Endometrium (tissue), 2 donors: ENCODE results near the gene ENPEP.
A peak's percentile ranks its signal among the peaks of the same experiment; 100 is the strongest.
"Not testable (repeated sequence)": the region's sequence is repeated elsewhere in the genome, so short reads cannot be mapped to it uniquely, and the experiment has no call there.

Source experiments
- FAIRE-seq: peaks from 2 replicates; lab custom pipeline; 2012; peaks lifted over from hg19 to GRCh38; lab: Jason Lieb, UNC
- donor health status: control.
- donor health status: control.

Gene ENPEP

GRCh38 chr4:110475881-110476818 is at the start of gene ENPEP:
TSS of gene ENPEP (plus strand) at chr4:110476155. CDS start at chr4:110476415, 260 bp downstream.
- no peak for FAIRE-seq

- not testable (repeated sequence) for FAIRE-seq
Measured at GRCh38 chr4:110431805-110432204, 44.1 kb upstream of the ENPEP start.

- FAIRE-seq, result not testable (repeated sequence)
Measured at GRCh38 chr4:110437292-110437691, 38.7 kb upstream of the ENPEP start.

GRCh38 chr4:110439209-110439608 is 36.7 kb upstream of the ENPEP start:
- FAIRE-seq, result not testable (repeated sequence)

- FAIRE-seq, result no peak
Measured at GRCh38 chr4:110442309-110442708, 33.6 kb upstream of the ENPEP start.

- FAIRE-seq, result no peak
Measured at GRCh38 chr4:110442788-110443187, 33.2 kb upstream of the ENPEP start.

- no peak for FAIRE-seq
Measured at GRCh38 chr4:110449947-110450346, 26.0 kb upstream of the ENPEP start.

GRCh38 chr4:110452546-110452945 is 23.4 kb upstream of the ENPEP start:
- FAIRE-seq, result no peak

- no peak for FAIRE-seq
Measured at GRCh38 chr4:110454441-110454840, 21.5 kb upstream of the ENPEP start.

GRCh38 chr4:110458494-110459266 is 17.3 kb upstream of the ENPEP start:
- no peak for FAIRE-seq

- FAIRE-seq, result no peak
Measured at GRCh38 chr4:110460074-110460746, 15.7 kb upstream of the ENPEP start.

- no peak for FAIRE-seq
Measured at GRCh38 chr4:110467400-110467799, 8.6 kb upstream of the ENPEP start.

- no peak for FAIRE-seq
Measured at GRCh38 chr4:110472583-110473329, 3.2 kb upstream of the ENPEP start.

GRCh38 chr4:110474481-110474880 is 1.5 kb upstream of the ENPEP start:
- no peak for FAIRE-seq

GRCh38 chr4:110475080-110475479 is 875 bp upstream of the ENPEP start:
- FAIRE-seq, result not testable (repeated sequence)

GRCh38 chr4:110477836-110478235 is 1.9 kb downstream of the ENPEP start:
- no peak for FAIRE-seq

GRCh38 chr4:110480031-110480549 is 4.1 kb downstream of the ENPEP start:
- FAIRE-seq, result peak; percentile 39

- FAIRE-seq, result no peak
Measured at GRCh38 chr4:110480746-110481271, 4.9 kb downstream of the ENPEP start.

GRCh38 chr4:110483516-110483915 is 7.6 kb downstream of the ENPEP start:
- peak; percentile 4 for FAIRE-seq

- no peak for FAIRE-seq
Measured at GRCh38 chr4:110484029-110484428, 8.1 kb downstream of the ENPEP start.

- no peak for FAIRE-seq
Measured at GRCh38 chr4:110484767-110485166, 8.8 kb downstream of the ENPEP start.
